B cell (primary cell): ENCODE data around the gene ZEB1. TPM values are rescaled to one million over a fixed set of nuclear protein-coding genes. Genes with fewer than 3 reads are reported as not detected.

Experiments
- ATAC-seq: fragments of 200-7000 bp; cut with Tn5 transposase; one replicate; pipeline ENCODE4 v1.10.0; 2021; ENCODE audit warnings: low read depth, mild to moderate bottlenecking, moderate number of reproducible peaks, moderate library complexity
- CTCF ChIA-PET: fragments of 350-600 bp; sonication (Branson Sonifier 250); formaldehyde crosslinking; loops from one replicate; lab custom pipeline; 2021; ENCODE audit warnings: antibody characterized with exemption, inconsistent platforms; lab: Charles Lee
- POLR2A ChIA-PET: fragments of 350-600 bp; sonication (Branson Sonifier 250); formaldehyde crosslinking; loops from one replicate; lab custom pipeline; 2021; ENCODE audit warnings: antibody characterized with exemption; lab: Charles Lee
- DNase-seq: peaks from one replicate; pipeline ENCODE4 v3.0.0; 2013
- H2AFZ ChIP-seq: 2 replicates; pipeline ENCODE4 v1.6.1; 2012; ENCODE audit warnings: mild to moderate bottlenecking, low read depth, low read length; ENCODE audit not compliant: insufficient read depth, poor library complexity, severe bottlenecking
- H3K27ac ChIP-seq, 2 donors: 1 replicate in 1 of 2; 2 replicates in 1 of 2; pipeline ENCODE4 v1.5.1; 2012 to 2013; ENCODE audit warnings: low read length in 2 of 2, mild to moderate bottlenecking in 2 of 2, moderate library complexity in 1 of 2
- H3K27me3 ChIP-seq, 4 experiments: fragments of 200-600 bp in 1 of 4; sonication (generic) in 1 of 4; replicated peaks in 1 of 4; 1 replicate in 2 of 4; 2 replicates in 2 of 4; pipeline versions ENCODE4 v1.6.1 to v1.7.0; 2013 to 2016; ENCODE audit warnings: low read length in 3 of 4, mild to moderate bottlenecking in 2 of 4, mixed read lengths in 1 of 4, moderate library complexity in 1 of 4; ENCODE audit not compliant: insufficient read depth in 4 of 4, control insufficient read depth in 3 of 4; ENCODE audit errors: control extremely low read depth in 1 of 4
- H3K36me3 ChIP-seq, 2 experiments: replicated peaks in 1 of 2; 1 replicate in 1 of 2; 2 replicates in 1 of 2; pipeline versions ENCODE4 v1.6.1 to v1.7.1; 2013; ENCODE audit warnings: low read length in 1 of 2; ENCODE audit not compliant: insufficient read depth in 2 of 2, control insufficient read depth in 1 of 2; ENCODE audit errors: control extremely low read depth in 1 of 2, extremely low read depth in 1 of 2
- H3K4me1 ChIP-seq, 2 donors: fragments of 200-600 bp in 1 of 2; sonication (generic) in 1 of 2; 1 replicate in 1 of 2; 2 replicates in 1 of 2; pipeline versions ENCODE4 v1.5.1 to v1.6.1; 2013 to 2017; ENCODE audit warnings: low read length in 2 of 2; ENCODE audit not compliant: control insufficient read depth in 2 of 2, insufficient read depth in 2 of 2
- H3K4me2 ChIP-seq: replicated peaks from 2 replicates; pipeline ENCODE3; 2012; ENCODE audit warnings: mild to moderate bottlenecking, low read depth, low read length; ENCODE audit not compliant: poor library complexity, severe bottlenecking
- H3K4me3 ChIP-seq, 5 experiments: fragments of 200-600 bp in 1 of 5; sonication (generic) in 1 of 5; 1 replicate in 3 of 5; 2 replicates in 2 of 5; pipeline versions ENCODE4 v1.5.1 to v1.7.0; 2011 to 2016; ENCODE audit warnings: low read length in 4 of 5, mild to moderate bottlenecking in 4 of 5, low read depth in 2 of 5, control low read depth in 1 of 5, moderate library complexity in 1 of 5; ENCODE audit not compliant: insufficient read depth in 1 of 5; ENCODE audit errors: control extremely low read depth in 1 of 5, extremely low read depth in 1 of 5
- H3K79me2 ChIP-seq: fragments of 200-600 bp; sonication (generic); one replicate; pipeline ENCODE4 v1.6.0; 2016; ENCODE audit warnings: low read length; ENCODE audit not compliant: control insufficient read depth, insufficient read depth
- H3K9ac ChIP-seq: fragments of 200-600 bp; sonication (generic); 2 replicates; pipeline ENCODE4 v1.6.1; 2017; ENCODE audit warnings: mild to moderate bottlenecking, low read length, moderate library complexity
- H3K9me3 ChIP-seq, 3 donors: one replicate each; pipeline versions ENCODE4 v1.6.1 to v1.7.1; 2013; ENCODE audit warnings: low read length in 2 of 3; ENCODE audit not compliant: control insufficient read depth in 2 of 3, insufficient read depth in 1 of 3; ENCODE audit errors: control extremely low read depth in 1 of 3
- H4K20me1 ChIP-seq: 2 replicates; pipeline ENCODE4 v1.6.0; 2012; ENCODE audit warnings: mild to moderate bottlenecking, low read length; ENCODE audit not compliant: insufficient read depth, control insufficient read depth, poor library complexity, severe bottlenecking
- H3K27ac Mint-ChIP-seq: one replicate; pipeline ENCODE4 v1.8.0; 2021; ENCODE audit warnings: mixed read lengths
- H3K27me3 Mint-ChIP-seq: one replicate; pipeline ENCODE4 v1.8.0; 2021; ENCODE audit warnings: mixed read lengths
- H3K4me1 Mint-ChIP-seq: one replicate; pipeline ENCODE4 v1.8.0; 2021; ENCODE audit warnings: mixed read lengths
- H3K4me3 Mint-ChIP-seq: one replicate; pipeline ENCODE4 v1.8.0; 2021; ENCODE audit warnings: mixed read lengths
- H3K9me3 Mint-ChIP-seq: one replicate; pipeline ENCODE4 v1.8.0; 2022; ENCODE audit warnings: mixed read lengths; ENCODE audit not compliant: insufficient read depth
- EZH2 ChIP-seq: IDR thresholded peaks from 2 replicates; pipeline ENCODE4 v1.6.1; 2012; ENCODE audit warnings: borderline replicate concordance, low read depth, mild to moderate bottlenecking, moderate library complexity, low read length; ENCODE audit not compliant: insufficient read depth, poor library complexity, severe bottlenecking
- WGBS: methylation state at CpG from one replicate; pipeline ENCODE4 v1.1.5; 2013; ENCODE audit warnings: missing lambda C conversion rate; ENCODE audit not compliant: insufficient coverage; 5-methylcytosine and 5-hydroxymethylcytosine counted together
- intact Hi-C: fragments of 100-400 bp; cut with micrococcal nuclease; formaldehyde crosslinking; loops from one replicate; pipeline ENCODE4 v1.10.0; 2022
- polyA plus RNA-seq: library from polyadenylated mRNA; depleted of rRNA; stranded (reverse); fragments of >200 nt; gene quantifications from 2 replicates; pipeline ENCODE4 v1.2.3, GENCODE V29; 2012
- total RNA-seq, 2 donors: library from RNA; stranded (reverse); fragments of 120-200 nt in 1 of 2; gene quantifications; 1 replicate in 1 of 2; 2 replicates in 1 of 2; pipeline versions ENCODE4 v1.2.3 to v1.2.4, GENCODE V29; 2013 to 2022
- TF ChIP-seq, protein P1 (sequence below): fragments of 200-600 bp; IDR thresholded peaks from one replicate; pipeline ENCODE4 v1.8.0; 2022; ENCODE audit warnings: antibody characterized with exemption, mild to moderate bottlenecking

Gene ZEB1
- total and polyA plus RNA-seq, 2 donors (not counting 1 experiment from before 2014, with no cell fraction given), result 11.2 to 96.7 TPM

DNA sequence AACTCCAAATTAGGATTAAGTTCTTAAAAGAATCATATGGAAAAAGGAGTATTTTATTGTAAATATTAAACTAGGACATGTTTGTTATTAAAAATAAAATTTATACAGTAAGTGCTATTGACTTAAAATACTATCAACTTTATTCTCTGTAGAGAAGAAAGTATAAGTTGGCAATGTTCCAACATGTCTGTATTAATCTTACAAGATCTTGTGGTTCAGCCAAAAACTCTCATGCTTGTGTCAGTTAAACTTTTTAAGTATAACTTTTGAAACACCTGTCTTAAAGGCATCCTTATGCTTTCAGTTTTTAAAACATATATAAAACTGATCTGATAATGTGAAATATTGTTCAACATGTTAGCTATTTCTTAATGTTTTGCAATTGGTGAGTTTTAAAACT lies 160.7 kb downstream of the ZEB1 start:
- intact Hi-C loops, result no loop called here

DNA sequence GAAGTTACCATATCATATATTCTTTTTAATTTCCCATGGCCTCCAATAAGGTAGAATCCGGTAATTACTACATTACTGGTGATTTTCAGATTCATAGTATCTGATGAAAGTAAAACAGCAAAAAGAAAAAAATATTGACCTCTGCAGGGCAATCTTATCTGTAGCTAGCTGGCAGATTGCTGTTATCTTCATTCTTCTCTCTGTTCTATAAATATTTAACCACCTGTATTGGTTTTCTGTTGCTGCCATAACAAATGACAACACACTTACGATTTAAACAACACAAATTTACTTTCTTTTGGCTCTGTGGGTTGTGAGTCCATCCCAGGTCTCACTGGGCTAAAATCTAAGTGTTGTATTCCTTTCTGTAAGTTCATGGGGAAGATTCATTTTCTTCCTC lies 164.5 kb downstream of the ZEB1 start:
- Histone ChIP-seq H3K27me3 (no peaks in the 10 kb centered on the region), H3K36me3 (no peaks in the 10 kb centered on the region), H3K79me2 (no peaks in the 10 kb centered on the region), H3K4me3 (no peak overlapping the region), H3K27ac (no peak overlapping the region), H2AFZ (no peak overlapping the region), H3K4me1 (no peaks in the 10 kb centered on the region), H3K4me2 (no peak overlapping the region), H3K9me3 (peaks cover 0 to 2% (median 0%) of the 10 kb centered on the region in 3 donors), H3K9ac (no peak overlapping the region), H4K20me1 (no peaks in the 10 kb centered on the region)
- peaks cover 6% of the 10 kb centered on the region for H3K9me3 Mint-ChIP-seq
- CTCF ChIA-PET, result no interaction called here
- no peaks in the 10 kb centered on the region for H3K27me3 Mint-ChIP-seq
- POLR2A ChIA-PET, result no interaction called here
- no CpG with 5 or more reads among the region's 2 CpGs for WGBS
- no peaks in the 10 kb centered on the region for H3K4me1 Mint-ChIP-seq
- no peak for ATAC-seq
- no peak for DNase-seq
- TF ChIP-seq EZH2, result no peak
- TF ChIP-seq, protein P1, sequence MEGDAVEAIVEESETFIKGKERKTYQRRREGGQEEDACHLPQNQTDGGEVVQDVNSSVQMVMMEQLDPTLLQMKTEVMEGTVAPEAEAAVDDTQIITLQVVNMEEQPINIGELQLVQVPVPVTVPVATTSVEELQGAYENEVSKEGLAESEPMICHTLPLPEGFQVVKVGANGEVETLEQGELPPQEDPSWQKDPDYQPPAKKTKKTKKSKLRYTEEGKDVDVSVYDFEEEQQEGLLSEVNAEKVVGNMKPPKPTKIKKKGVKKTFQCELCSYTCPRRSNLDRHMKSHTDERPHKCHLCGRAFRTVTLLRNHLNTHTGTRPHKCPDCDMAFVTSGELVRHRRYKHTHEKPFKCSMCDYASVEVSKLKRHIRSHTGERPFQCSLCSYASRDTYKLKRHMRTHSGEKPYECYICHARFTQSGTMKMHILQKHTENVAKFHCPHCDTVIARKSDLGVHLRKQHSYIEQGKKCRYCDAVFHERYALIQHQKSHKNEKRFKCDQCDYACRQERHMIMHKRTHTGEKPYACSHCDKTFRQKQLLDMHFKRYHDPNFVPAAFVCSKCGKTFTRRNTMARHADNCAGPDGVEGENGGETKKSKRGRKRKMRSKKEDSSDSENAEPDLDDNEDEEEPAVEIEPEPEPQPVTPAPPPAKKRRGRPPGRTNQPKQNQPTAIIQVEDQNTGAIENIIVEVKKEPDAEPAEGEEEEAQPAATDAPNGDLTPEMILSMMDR, result no peak
- H3K27ac Mint-ChIP-seq, result no peak overlapping the region
- no peak overlapping the region for H3K4me3 Mint-ChIP-seq
- intact Hi-C loops, result no loop called here

More for the DNA sequence above, 160.7 kb downstream of the ZEB1 start:
- Histone ChIP-seq H3K4me3 (no peak overlapping the region), H3K36me3 (peaks cover 0 to 1% of the 10 kb centered on the region in 2 experiments), H3K9ac (no peak overlapping the region), H2AFZ (no peak overlapping the region), H3K4me2 (no peak overlapping the region), H3K79me2 (no peaks in the 10 kb centered on the region), H3K9me3 (peaks cover 0 to 4% (median 3%) of the 10 kb centered on the region in 3 donors), H3K4me1 (no peaks in the 10 kb centered on the region), H3K27ac (no peak overlapping the region), H3K27me3 (no peaks in the 10 kb centered on the region), H4K20me1 (no peaks in the 10 kb centered on the region)
- TF ChIP-seq EZH2, result no peak
- TF ChIP-seq, protein P1, result no peak
- Mint-ChIP-seq H3K4me3 (no peak overlapping the region), H3K4me1 (no peaks in the 10 kb centered on the region), H3K9me3 (peaks cover 13% of the 10 kb centered on the region), H3K27me3 (no peaks in the 10 kb centered on the region), H3K27ac (no peak overlapping the region)
- no peak for ATAC-seq
- no peak for DNase-seq
- ChIA-PET POLR2A (no interaction called here), CTCF (interaction anchor here (1.4 kb wide), 1 partner anchor 11 kb away, joined by 4 read pairs; no protein-coding TSS in a partner anchor)
